ENCODE measurements around the gene PRKCE. TPM values are rescaled to one million over a fixed set of nuclear protein-coding genes. Genes with fewer than 3 reads are reported as not detected.

PRKCE gene
- total and polyA plus RNA-seq, 7 donors: 3.0 to 22.8 (median 16.1) TPM

DNA sequence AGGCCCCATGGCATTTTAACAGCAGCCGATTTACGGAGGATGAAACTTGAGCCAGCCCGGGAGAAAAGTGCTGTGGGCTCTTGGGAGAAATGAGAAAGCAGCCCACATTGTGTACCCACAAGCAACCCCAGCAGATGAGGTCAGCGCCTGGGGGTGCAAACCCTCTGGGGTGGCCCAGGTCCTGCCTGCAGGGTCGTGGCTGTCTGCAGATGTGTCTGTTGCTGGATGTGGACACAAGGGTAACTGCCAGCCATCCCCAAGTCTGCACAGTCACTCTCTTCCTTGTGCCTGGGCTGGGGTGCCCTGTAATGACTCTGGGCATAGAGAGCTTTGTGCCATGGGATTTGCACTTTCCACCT lies 170.8 kb downstream of the PRKCE start:
- Histone ChIP-seq H3K4me1 (peaks cover 42% of the 10 kb centered on the region), H3K27ac (peak overlapping the region; percentile 69), H3K4me3 (no peak overlapping the region), H3K36me3 (ENCODE audit: insufficient read depth in 1 of 2, low read depth in 1 of 2) (no peaks in the 10 kb centered on the region), H3K9me3 (no peaks in the 10 kb centered on the region), H3K27me3 (ENCODE audit: insufficient read depth in 3 of 3, low read length in 2 of 3) (no peaks in the 10 kb centered on the region)
- intact Hi-C loops (cut with DNase I): loop anchor here (2.0 to 5.0 kb wide), 3 partner anchors 115 to 171 kb away; partner anchors contain the start of gene PRKCE (in 1 of the 2)
- peak in 3 of 4 donors; percentile 0 to 3 (median 2) for ATAC-seq
- WGBS, 3 donors: 42 to 62% (median 47%) methylated on average over 5 of the region's 5 CpGs
- DNase-seq: no peak
- TF ChIP-seq, protein P1, sequence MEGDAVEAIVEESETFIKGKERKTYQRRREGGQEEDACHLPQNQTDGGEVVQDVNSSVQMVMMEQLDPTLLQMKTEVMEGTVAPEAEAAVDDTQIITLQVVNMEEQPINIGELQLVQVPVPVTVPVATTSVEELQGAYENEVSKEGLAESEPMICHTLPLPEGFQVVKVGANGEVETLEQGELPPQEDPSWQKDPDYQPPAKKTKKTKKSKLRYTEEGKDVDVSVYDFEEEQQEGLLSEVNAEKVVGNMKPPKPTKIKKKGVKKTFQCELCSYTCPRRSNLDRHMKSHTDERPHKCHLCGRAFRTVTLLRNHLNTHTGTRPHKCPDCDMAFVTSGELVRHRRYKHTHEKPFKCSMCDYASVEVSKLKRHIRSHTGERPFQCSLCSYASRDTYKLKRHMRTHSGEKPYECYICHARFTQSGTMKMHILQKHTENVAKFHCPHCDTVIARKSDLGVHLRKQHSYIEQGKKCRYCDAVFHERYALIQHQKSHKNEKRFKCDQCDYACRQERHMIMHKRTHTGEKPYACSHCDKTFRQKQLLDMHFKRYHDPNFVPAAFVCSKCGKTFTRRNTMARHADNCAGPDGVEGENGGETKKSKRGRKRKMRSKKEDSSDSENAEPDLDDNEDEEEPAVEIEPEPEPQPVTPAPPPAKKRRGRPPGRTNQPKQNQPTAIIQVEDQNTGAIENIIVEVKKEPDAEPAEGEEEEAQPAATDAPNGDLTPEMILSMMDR (IDR thresholded peaks at IDR 0.05): no peak

DNA sequence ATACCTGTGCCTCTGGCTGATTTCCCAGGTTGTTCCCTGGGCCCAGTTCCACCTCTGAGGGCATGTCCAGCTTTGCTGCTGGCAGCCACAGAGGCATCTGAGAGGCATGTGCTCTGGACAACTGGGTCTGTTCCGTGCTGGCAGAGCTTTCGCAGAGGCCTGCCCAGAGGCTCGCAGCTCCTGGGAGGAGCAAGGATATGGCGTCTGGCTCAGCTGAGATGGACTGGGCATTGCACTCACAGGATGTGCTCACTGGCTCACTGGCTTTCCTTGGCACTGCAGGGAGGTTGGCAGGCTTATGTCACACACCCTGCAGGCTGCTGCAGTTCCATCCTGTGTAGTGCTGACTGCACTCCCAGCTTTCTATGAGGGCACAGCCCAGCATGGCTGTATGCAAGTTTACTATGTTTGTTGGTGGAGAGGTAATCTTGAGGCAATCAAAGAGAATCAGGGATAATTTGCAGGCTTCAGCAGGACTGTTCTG lies 172.3 kb downstream of the PRKCE start:
- intact Hi-C loops (cut with DNase I): loop anchor here (2.0 to 5.0 kb wide), 3 partner anchors 113 to 173 kb away; partner anchors contain the start of gene PRKCE (in 1 of the 2)
- ATAC-seq (peak; percentile 90 to 96 (median 92)), DNase-seq (peak; percentile 85 to 95)
- Histone ChIP-seq H3K27me3 (ENCODE audit: insufficient read depth in 3 of 3, low read length in 2 of 3) (no peaks in the 10 kb centered on the region), H3K4me1 (peaks cover 43% of the 10 kb centered on the region), H3K4me3 (no peak overlapping the region), H3K36me3 (ENCODE audit: insufficient read depth in 1 of 2, low read depth in 1 of 2) (no peaks in the 10 kb centered on the region), H3K27ac (peak overlapping the region; percentile 69), H3K9me3 (no peaks in the 10 kb centered on the region)
- WGBS, 3 donors: 21 to 28% (median 25%) methylated on average over 4 of the region's 4 CpGs
- TF ChIP-seq, protein P1 (IDR thresholded peaks at IDR 0.05): no peak

DNA sequence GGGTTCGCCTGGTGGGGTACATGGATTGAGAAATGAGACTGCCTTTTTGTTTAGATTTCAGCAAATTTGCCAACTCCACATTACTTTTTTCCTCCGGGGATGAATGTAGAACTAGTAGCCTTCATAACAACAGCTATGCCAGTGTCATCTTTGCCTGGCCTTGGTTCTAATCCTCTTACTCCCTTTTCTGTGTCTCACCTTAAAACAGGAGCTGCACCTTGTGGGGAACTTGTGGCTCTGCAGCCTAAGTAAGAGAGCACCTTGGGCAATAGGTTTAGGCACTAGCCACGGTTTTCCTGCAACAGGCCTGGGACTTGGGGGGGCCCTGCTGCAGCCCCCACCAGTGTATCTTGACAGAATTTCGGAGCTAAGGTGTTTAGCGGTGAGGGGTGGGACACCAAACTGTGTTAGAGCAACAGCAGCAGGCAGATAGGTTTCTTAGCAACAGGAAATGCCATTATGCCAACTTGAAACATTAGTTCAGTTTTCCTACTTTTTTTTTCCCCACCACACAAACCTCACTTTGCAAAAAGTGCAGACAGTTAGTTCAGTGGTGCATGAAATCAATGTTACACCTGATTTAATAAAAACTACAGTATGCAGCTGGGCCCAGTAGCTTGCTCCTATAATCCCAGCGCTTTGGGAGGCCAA lies 173.7 kb downstream of the PRKCE start:
- DNase-seq: no peak
- intact Hi-C loops (cut with DNase I): no loop called here
- 52 to 84% (median 67%) methylated on average over 6 of the region's 6 CpGs for WGBS, 3 donors
- TF ChIP-seq, protein P1 (IDR thresholded peaks at IDR 0.05): no peak
- no peak for ATAC-seq
- Histone ChIP-seq H3K27ac (no peak overlapping the region), H3K9me3 (peaks cover 2% of the 10 kb centered on the region), H3K36me3 (ENCODE audit: insufficient read depth in 1 of 2, low read depth in 1 of 2) (no peaks in the 10 kb centered on the region), H3K27me3 (ENCODE audit: insufficient read depth in 3 of 3, low read length in 2 of 3) (no peaks in the 10 kb centered on the region), H3K4me3 (no peak overlapping the region), H3K4me1 (peaks cover 43% of the 10 kb centered on the region)

DNA sequence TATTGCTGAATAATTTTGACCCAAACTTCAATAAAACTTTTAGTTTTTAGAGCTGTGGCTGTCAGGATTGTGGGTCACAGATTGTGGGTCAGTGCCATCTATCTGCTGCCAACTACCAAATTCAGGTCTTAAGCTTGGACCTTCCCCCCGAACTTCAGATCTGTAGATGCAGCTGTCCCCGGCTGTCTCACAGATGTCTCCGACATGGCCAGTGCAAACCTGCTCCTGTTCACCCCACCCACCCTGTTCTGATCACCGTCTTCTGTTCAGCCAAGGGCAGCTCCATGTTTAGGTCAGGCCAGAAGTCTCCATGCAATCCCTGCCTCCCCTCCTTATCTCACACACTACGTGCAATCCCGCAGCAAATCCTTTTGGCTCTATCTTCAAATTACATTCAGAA lies 175.0 kb downstream of the PRKCE start:
- 24 to 43% (median 40%) methylated on average over 6 of the region's 6 CpGs for WGBS, 3 donors
- Histone ChIP-seq H3K27ac (no peak overlapping the region), H3K36me3 (ENCODE audit: insufficient read depth in 1 of 2, low read depth in 1 of 2) (no peaks in the 10 kb centered on the region), H3K27me3 (ENCODE audit: insufficient read depth in 3 of 3, low read length in 2 of 3) (no peaks in the 10 kb centered on the region), H3K9me3 (peaks cover 10% of the 10 kb centered on the region), H3K4me1 (peaks cover 40% of the 10 kb centered on the region), H3K4me3 (no peak overlapping the region)
- intact Hi-C loops (cut with DNase I): no loop called here
- ATAC-seq (no peak), DNase-seq (no peak)
- TF ChIP-seq, protein P1 (IDR thresholded peaks at IDR 0.05): no peak

All from psoas muscle (tissue), 8 donors.